Chondrocyte (in vitro differentiated cells): ENCODE results near the gene PABPN1. TPM values are rescaled to one million over a fixed set of nuclear protein-coding genes. Genes with fewer than 3 reads are reported as not detected.
"Not testable (repeated sequence)": the region's sequence is repeated elsewhere in the genome, so short reads cannot be mapped to it uniquely, and the experiment has no call there.

Experiments used
- DNase-seq: peaks from one replicate; pipeline ENCODE4 v3.0.0; 2021; ENCODE audit warnings: mixed read lengths, low spot score
- H3K27ac Mint-ChIP-seq: one replicate; pipeline ENCODE4 v1.8.0; 2021; ENCODE audit warnings: mild to moderate bottlenecking, moderate library complexity, mixed read lengths; ENCODE audit not compliant: unreplicated experiment
- H3K27me3 Mint-ChIP-seq: 2 replicates; pipeline ENCODE4 v1.8.0; 2021; ENCODE audit warnings: low read depth, mixed read lengths
- H3K36me3 Mint-ChIP-seq: 2 replicates; pipeline ENCODE4 v1.8.0; 2021; ENCODE audit warnings: low read depth, mixed read lengths
- H3K4me1 Mint-ChIP-seq: 2 replicates; pipeline ENCODE4 v1.8.0; 2021; ENCODE audit warnings: low read depth, mild to moderate bottlenecking, mixed read lengths
- H3K4me3 Mint-ChIP-seq: one replicate; pipeline ENCODE4 v1.8.0; 2021; ENCODE audit warnings: mild to moderate bottlenecking, moderate library complexity, mixed read lengths; ENCODE audit not compliant: unreplicated experiment
- H3K9me3 Mint-ChIP-seq: 2 replicates; pipeline ENCODE4 v1.8.0; 2021; ENCODE audit warnings: low read depth, mixed read lengths
- long read RNA-seq: library from polyadenylated mRNA; stranded (forward); transcript quantifications from one replicate; pipeline ENCODE4 v2.0.0, GENCODE V29; 2021
- total RNA-seq: library from RNA; stranded (reverse); gene quantifications from 3 replicates; pipeline ENCODE4 v1.2.1, GENCODE V29; 2021
- TF ChIP-seq, protein P1 (sequence below): fragments of 200-600 bp; sonication (generic); IDR thresholded peaks from 2 replicates; pipeline ENCODE4 v1.5.0; 2021; ENCODE audit warnings: antibody characterized with exemption, mild to moderate bottlenecking, moderate library complexity

The PABPN1 gene, protein sequence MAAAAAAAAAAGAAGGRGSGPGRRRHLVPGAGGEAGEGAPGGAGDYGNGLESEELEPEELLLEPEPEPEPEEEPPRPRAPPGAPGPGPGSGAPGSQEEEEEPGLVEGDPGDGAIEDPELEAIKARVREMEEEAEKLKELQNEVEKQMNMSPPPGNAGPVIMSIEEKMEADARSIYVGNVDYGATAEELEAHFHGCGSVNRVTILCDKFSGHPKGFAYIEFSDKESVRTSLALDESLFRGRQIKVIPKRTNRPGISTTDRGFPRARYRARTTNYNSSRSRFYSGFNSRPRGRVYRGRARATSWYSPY
- total RNA-seq, result 135 to 182 TPM (median 136 TPM) in 3 replicates
- long read RNA-seq, transcript PABPN1-207 (6 exons, 1,220 nt), result minor isoform, 9 of 71 reads
- long read RNA-seq, transcript PABPN1-201 (7 exons, 2,001 nt), result major isoform, 17 of 71 reads
- long read RNA-seq, transcript PABPN1-202 (6 exons, 2,768 nt), result minor isoform, 6 of 71 reads
- long read RNA-seq, transcript PABPN1-208 (5 exons, 778 nt), result minor isoform, 7 of 71 reads
- long read RNA-seq, partial matches to known transcripts, result 0 of 71 reads
- long read RNA-seq, other reads (novel, unspliced or antisense), result 32 of 71 reads

DNA sequence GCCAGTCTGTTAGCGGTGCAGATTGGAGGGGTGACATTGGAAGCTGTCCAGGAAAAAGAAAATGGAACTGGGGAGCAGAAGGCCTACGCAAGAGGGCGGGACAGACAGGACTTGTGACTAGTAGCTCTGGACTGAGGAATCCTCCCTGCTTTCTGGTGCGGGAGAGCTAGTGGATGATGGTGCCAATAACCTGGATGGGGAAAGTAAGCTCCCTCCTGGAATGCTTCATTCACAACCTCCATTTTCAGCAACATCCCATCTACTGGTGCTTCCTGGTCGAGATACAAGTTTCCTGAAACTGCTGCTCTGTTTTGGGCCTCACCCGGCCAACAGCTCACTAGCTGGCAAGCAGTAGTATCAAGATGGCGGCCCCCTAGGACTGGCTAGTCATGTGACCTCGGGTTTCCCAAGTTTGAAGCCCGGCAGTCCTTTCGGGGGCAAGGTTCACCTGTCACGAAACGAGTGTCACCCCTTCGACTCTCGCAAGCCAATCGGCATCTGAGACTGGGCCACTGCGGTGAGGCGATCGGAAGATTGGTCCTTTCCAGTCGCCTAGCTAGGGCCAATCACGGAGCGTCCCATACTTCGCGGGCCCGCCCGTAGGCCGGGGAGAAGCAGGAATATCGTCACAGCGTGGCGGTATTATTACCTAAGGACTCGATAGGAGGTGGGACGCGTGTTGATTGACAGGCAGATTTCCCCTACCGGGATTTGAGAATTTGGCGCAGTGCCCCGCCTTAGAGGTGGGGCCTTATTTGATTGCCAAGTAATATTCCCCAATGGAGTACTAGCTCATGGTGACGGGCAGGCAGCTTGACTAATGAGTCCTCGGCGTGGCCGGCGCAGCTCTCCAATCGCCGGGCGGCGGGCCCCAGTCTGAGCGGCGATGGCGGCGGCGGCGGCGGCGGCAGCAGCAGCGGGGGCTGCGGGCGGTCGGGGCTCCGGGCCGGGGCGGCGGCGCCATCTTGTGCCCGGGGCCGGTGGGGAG, at the start of gene PABPN1:
Gene PABPN1 (plus strand): TSS at position 874 of the 988 bp plus-strand sequence. CDS start 13 bp downstream, at position 887.
- peak within 1 kb of the TSS; percentile 97 for H3K27ac Mint-ChIP-seq
- TF ChIP-seq, protein P1, sequence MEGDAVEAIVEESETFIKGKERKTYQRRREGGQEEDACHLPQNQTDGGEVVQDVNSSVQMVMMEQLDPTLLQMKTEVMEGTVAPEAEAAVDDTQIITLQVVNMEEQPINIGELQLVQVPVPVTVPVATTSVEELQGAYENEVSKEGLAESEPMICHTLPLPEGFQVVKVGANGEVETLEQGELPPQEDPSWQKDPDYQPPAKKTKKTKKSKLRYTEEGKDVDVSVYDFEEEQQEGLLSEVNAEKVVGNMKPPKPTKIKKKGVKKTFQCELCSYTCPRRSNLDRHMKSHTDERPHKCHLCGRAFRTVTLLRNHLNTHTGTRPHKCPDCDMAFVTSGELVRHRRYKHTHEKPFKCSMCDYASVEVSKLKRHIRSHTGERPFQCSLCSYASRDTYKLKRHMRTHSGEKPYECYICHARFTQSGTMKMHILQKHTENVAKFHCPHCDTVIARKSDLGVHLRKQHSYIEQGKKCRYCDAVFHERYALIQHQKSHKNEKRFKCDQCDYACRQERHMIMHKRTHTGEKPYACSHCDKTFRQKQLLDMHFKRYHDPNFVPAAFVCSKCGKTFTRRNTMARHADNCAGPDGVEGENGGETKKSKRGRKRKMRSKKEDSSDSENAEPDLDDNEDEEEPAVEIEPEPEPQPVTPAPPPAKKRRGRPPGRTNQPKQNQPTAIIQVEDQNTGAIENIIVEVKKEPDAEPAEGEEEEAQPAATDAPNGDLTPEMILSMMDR, result no peak
- DNase-seq, result peak; percentile 98
- H3K27me3 Mint-ChIP-seq, result no peaks in the 10 kb centered on the region
- peaks cover 19% of the 10 kb centered on the region for H3K36me3 Mint-ChIP-seq
- H3K4me1 Mint-ChIP-seq, result peaks cover 34% of the 10 kb centered on the region
- H3K9me3 Mint-ChIP-seq, result no peaks in the 10 kb centered on the region
- peak within 1 kb of the TSS; percentile 95 for H3K4me3 Mint-ChIP-seq

DNA sequence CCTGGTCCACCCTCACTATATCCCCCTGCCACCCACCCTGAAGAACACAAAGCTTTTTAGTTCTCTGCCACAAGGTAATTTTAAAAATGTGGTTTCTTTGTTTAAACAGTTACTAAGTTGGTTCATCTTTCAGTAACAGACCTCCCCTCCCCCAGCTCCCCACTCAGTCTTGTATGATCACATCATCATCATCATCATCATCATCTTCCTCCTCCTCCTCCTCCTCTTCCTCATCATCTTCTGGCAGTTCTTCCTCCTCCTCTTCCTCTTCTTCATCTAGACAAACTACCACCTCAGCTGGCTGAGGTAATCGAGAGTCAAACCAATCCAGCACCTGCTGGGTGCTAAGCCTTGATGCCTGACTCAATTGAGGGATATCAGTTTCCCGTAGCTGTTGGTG, 45.8 kb upstream of the PABPN1 start:
- DNase-seq, result no peak
- no peak overlapping the region for H3K4me3 Mint-ChIP-seq
- no peak overlapping the region for H3K27ac Mint-ChIP-seq
- H3K9me3 Mint-ChIP-seq, result no peaks in the 10 kb centered on the region
- H3K4me1 Mint-ChIP-seq, result no peaks in the 10 kb centered on the region
- TF ChIP-seq, protein P1, result no peak
- peaks cover 7% of the 10 kb centered on the region for H3K36me3 Mint-ChIP-seq
- no peaks in the 10 kb centered on the region for H3K27me3 Mint-ChIP-seq

DNA sequence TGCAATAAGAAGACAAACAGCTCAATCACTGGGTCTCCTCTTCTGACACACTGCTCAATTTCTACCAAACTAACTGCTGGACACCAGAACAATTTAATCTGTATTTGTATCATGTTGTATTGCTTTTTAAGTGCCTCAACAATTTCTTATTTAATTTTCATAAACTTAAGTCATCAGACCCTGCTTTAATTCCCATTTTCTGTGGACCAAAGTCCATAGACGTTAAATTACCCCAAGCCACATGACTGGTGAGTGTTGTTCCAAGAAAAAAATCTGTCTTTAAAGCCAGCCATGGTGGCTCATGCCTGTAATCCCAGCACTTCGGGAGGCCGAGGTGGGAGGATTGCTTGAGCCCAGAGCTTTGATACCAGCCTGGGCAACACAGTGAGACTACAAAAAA, 44.1 kb upstream of the PABPN1 start:
- Mint-ChIP-seq H3K36me3 (peaks cover 7% of the 10 kb centered on the region), H3K4me3 (no peak overlapping the region), H3K27ac (no peak overlapping the region), H3K9me3 (no peaks in the 10 kb centered on the region), H3K27me3 (no peaks in the 10 kb centered on the region), H3K4me1 (no peaks in the 10 kb centered on the region)
- no peak for DNase-seq
- TF ChIP-seq, protein P1, result no peak

DNA sequence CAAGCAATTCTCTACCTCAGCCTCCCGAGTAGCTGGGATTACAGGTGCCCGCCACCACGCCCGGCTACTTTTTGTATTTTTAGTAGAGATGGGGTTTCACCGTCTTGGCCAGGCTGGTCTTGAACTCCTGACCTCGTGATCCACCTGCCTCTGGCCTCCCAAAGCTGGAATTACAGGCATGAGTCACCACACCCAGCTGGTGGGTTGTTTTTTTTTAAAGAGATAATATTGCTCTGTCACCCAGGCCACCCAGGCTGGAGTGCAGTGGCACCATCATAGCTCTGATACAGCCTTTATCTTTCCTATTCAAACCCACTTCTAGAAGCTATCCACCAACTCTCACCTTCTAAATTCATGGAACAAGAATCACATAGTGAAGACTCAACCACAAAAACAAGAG, 43.3 kb upstream of the PABPN1 start:
- H3K27me3 Mint-ChIP-seq, DNase-seq, H3K9me3 Mint-ChIP-seq, H3K27ac Mint-ChIP-seq, H3K4me1 Mint-ChIP-seq, H3K36me3 Mint-ChIP-seq, H3K4me3 Mint-ChIP-seq: not testable (repeated sequence)

DNA sequence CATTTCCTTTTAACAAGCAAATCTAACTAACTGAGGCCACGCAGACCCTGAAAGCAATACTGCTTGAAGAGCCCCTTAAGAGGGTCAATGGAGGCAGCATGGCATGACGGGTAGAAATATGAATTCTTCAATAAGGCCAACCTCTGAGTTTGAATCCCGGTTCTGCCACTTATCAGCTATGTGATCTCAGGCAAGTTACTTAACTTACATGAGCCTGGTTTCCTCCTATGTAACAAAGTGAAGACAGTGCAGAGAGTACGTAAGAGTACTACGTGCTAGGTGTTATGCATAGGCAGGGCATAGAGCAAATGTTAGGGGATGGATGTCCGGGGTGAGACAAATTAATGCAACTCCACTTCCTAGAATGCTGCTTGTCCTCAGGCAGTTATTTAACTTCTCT, 40.0 kb upstream of the PABPN1 start:
- Mint-ChIP-seq H3K4me3 (no peak overlapping the region), H3K27ac (no peak overlapping the region), H3K27me3 (no peaks in the 10 kb centered on the region)

More for the DNA sequence above, 40.0 kb upstream of the PABPN1 start:
- Mint-ChIP-seq H3K9me3 (no peaks in the 10 kb centered on the region), H3K36me3 (no peaks in the 10 kb centered on the region), H3K4me1 (peaks cover 14% of the 10 kb centered on the region)
- TF ChIP-seq, protein P1, result no peak
- no peak for DNase-seq
